SK-N-SH treated with all-trans-retinoic acid at 6 μM for 48 hours (cell line): ENCODE measurements around the gene PWWP2B.
A peak's percentile ranks its signal among the peaks of the same experiment; 100 is the strongest.

Experiments used
- ATAC-seq: fragments of 200-7000 bp; cut with Tn5 transposase; 3 replicates; pipeline ENCODE4 v1.9.1; 2020; ENCODE audit warnings: mild to moderate bottlenecking, moderate library complexity
- BACH2 ChIP-seq: fragments of 250-450 bp; sonication (Bioruptor Pico); IDR thresholded peaks from 2 replicates; pipeline ENCODE4 v1.9.0; 2021; ENCODE audit warnings: mild to moderate bottlenecking, borderline replicate concordance
- CSRNP3 ChIP-seq: fragments of 250-450 bp; sonication (Bioruptor Pico); IDR thresholded peaks from 2 replicates; pipeline ENCODE4 v1.5.1; 2021; ENCODE audit warnings: mild to moderate bottlenecking, moderate library complexity
- ESRRG ChIP-seq: fragments of 250-450 bp; sonication (Bioruptor Pico); IDR thresholded peaks from 2 replicates; pipeline ENCODE4 v1.6.1; 2021; ENCODE audit warnings: mild to moderate bottlenecking
- GLIS3 ChIP-seq: fragments of 250-450 bp; sonication (Bioruptor Pico); IDR thresholded peaks from 2 replicates; pipeline ENCODE4 v1.5.0; 2020; ENCODE audit warnings: mild to moderate bottlenecking, moderate library complexity
- ISL1 ChIP-seq: fragments of 250-450 bp; sonication (Bioruptor Pico); IDR thresholded peaks from 2 replicates; pipeline ENCODE4 v2.1.2; 2022; ENCODE audit warnings: mild to moderate bottlenecking, moderate library complexity
- OSR1 ChIP-seq: fragments of 250-450 bp; sonication (Bioruptor Pico); IDR thresholded peaks from 2 replicates; pipeline ENCODE4 v1.8.0; 2022; ENCODE audit warnings: moderate library complexity, mild to moderate bottlenecking, inconsistent platforms
- PATZ1 ChIP-seq: fragments of 250-450 bp; sonication (Bioruptor Pico); IDR thresholded peaks from 2 replicates; pipeline ENCODE4 v1.8.0; 2020; ENCODE audit warnings: mild to moderate bottlenecking, moderate library complexity, borderline replicate concordance
- PPARA ChIP-seq: fragments of 250-450 bp; sonication (Bioruptor Pico); IDR thresholded peaks from 2 replicates; pipeline ENCODE4 v1.5.0; 2020; ENCODE audit warnings: mild to moderate bottlenecking, borderline replicate concordance
- TCF4 ChIP-seq: fragments of 250-450 bp; sonication (Bioruptor Pico); IDR thresholded peaks from 2 replicates; pipeline ENCODE4 v1.8.0; 2021; ENCODE audit warnings: mild to moderate bottlenecking, moderate library complexity, borderline replicate concordance
- TSHZ2 ChIP-seq: fragments of 250-450 bp; sonication (Bioruptor Pico); IDR thresholded peaks from 2 replicates; pipeline ENCODE4 v1.5.0; 2020; ENCODE audit warnings: mild to moderate bottlenecking, moderate library complexity
- ZFP3 ChIP-seq: fragments of 250-450 bp; sonication (Bioruptor Pico); IDR thresholded peaks from 2 replicates; pipeline ENCODE4 v1.5.0; 2020; ENCODE audit warnings: mild to moderate bottlenecking, moderate library complexity
- ZFP30 ChIP-seq: fragments of 450-650 bp; formaldehyde crosslinking; IDR thresholded peaks from 2 replicates; pipeline ENCODE4 v1.5.0; 2022; ENCODE audit warnings: mild to moderate bottlenecking, moderate library complexity
- ZNF565 ChIP-seq: fragments of 450-650 bp; formaldehyde crosslinking; conservative IDR thresholded peaks from 2 replicates; pipeline ENCODE4 v1.5.0; 2020; ENCODE audit warnings: low read depth, mild to moderate bottlenecking, moderate library complexity
- ZNF8 ChIP-seq: fragments of 450-650 bp; formaldehyde crosslinking; IDR thresholded peaks from 2 replicates; pipeline ENCODE4 v1.5.0; 2020; ENCODE audit warnings: mild to moderate bottlenecking, moderate library complexity
- TF ChIP-seq, protein P1 (sequence below): fragments of 250-450 bp; sonication (Bioruptor Pico); IDR thresholded peaks from 2 replicates; pipeline ENCODE4 v1.8.0; 2021; ENCODE audit warnings: low read depth, mild to moderate bottlenecking, moderate library complexity, borderline replicate concordance

Gene PWWP2B

DNA sequence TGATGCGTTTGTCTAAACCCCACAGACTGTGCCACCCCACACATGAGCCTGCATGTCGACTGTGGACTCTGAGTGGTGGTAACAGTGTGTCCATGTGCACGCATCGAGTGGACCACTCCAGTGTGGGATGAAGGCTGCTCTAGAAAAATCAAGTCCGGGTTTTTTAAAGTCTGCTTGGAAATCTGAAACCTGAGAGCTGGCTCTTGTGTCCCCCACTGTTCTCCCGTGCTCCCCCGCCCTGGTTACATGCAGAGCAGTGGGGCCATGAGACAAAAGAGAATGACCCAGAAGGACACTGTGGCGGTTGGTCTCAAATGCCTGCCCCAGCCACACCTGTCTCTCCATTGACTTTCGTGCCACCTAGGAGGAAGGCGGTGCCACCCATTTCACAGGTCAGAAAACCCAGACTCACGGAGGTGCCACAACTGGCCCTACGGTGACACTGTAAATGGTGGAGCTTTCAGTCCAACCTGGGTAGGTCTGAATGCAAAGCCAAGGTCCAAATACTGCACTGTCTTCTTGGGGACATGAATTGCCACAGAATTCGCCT is 27.3 kb upstream of the PWWP2B start (continued):
- TF ChIP-seq PATZ1 (CRISPR knock-in tag) (no peak), OSR1 (CRISPR knock-in tag) (no peak), GLIS3 (CRISPR knock-in tag) (no peak), TCF4 (CRISPR knock-in tag) (no peak), ZNF565 (no peak), ESRRG (CRISPR knock-in tag) (no peak), BACH2 (CRISPR knock-in tag) (no peak), CSRNP3 (CRISPR knock-in tag) (no peak)

DNA sequence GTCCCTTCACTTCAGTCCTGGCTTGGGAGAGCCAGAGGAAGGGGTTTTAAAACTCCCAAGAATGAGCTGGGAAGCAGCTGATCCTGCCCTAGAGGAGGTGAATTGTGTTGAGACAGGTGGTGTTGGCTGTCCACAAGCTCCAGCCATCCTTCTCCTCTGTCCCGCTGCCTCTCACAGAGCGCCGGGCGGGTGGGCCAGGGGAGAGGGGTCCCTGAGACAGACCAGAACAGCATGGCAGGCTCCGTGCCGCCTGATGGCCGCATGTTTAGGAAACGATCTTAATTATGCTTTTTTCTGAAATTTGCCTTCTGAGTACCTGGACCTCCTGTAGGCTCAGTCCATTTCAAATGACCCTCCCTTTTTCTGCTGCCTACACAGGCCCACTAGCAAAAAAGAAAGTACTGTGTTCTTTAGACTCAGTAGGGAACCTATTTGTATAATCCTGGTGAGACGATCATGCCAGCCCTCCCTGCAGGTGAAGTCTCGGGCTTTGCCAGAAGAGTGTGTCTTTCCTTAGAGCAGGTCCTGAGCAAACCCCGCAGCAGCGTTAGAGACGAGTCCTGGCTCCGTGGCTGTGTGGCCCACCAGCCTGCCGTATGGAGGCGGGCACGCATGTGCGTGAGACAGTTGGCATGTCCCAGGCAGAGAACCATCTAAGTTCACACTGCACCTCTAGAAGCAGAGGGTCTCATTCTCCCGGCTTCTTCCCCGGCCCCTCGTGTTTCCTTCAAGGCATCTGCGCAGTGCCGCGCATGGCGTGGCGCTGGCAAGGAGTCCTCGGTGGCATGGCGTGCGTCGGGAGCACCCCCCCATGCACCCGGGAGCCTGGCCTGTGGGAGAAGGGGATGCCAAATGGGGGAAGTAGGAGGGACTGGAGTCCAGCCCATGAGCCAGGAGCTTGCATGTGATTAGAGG is 26.3 kb upstream of the PWWP2B start:
- ATAC-seq: no peak
- no peak for TF ChIP-seq ZFP30
- no peak for TF ChIP-seq TSHZ2 (CRISPR knock-in tag)
- TF ChIP-seq PATZ1 (CRISPR knock-in tag): no peak
- TF ChIP-seq ZNF8: no peak
- no peak for TF ChIP-seq ZFP3
- no peak for TF ChIP-seq OSR1 (CRISPR knock-in tag)
- no peak for TF ChIP-seq CSRNP3 (CRISPR knock-in tag)
- no peak for TF ChIP-seq BACH2 (CRISPR knock-in tag)
- no peak for TF ChIP-seq ESRRG (CRISPR knock-in tag)
- no peak for TF ChIP-seq ISL1 (CRISPR knock-in tag)
- TF ChIP-seq ZNF565: no peak
- TF ChIP-seq PPARA (CRISPR knock-in tag): no peak
- TF ChIP-seq TCF4 (CRISPR knock-in tag): no peak
- TF ChIP-seq, protein P1, sequence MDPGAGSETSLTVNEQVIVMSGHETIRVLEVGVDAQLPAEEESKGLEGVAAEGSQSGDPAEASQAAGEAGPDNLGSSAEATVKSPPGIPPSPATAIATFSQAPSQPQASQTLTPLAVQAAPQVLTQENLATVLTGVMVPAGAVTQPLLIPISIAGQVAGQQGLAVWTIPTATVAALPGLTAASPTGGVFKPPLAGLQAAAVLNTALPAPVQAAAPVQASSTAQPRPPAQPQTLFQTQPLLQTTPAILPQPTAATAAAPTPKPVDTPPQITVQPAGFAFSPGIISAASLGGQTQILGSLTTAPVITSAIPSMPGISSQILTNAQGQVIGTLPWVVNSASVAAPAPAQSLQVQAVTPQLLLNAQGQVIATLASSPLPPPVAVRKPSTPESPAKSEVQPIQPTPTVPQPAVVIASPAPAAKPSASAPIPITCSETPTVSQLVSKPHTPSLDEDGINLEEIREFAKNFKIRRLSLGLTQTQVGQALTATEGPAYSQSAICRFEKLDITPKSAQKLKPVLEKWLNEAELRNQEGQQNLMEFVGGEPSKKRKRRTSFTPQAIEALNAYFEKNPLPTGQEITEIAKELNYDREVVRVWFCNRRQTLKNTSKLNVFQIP: no peak

DNA sequence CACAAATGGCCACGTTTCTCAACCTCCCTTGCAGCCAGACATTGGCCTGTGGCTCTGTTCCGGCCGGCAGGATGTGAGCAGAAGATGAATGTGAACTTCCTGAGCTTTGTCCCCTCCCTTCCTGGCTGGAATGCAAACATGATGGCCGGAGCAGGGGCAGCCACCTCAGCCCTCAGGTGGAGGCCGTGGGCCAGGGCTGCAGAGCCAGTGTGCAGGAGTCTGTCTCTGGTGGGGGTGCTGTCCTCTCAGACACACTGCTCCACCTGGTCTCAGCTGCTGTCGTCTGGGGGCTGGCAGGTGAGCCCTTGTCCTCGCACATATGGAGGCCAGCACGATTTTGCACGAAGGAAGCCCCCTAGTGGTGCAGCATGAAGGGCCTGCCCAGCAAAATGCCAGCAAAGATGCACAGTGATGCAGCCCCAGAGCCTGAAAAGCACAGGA is 25.3 kb upstream of the PWWP2B start:
- TF ChIP-seq ISL1 (CRISPR knock-in tag): no peak
- TF ChIP-seq TSHZ2 (CRISPR knock-in tag): no peak
- no peak for TF ChIP-seq ZFP3
- TF ChIP-seq, all 23 proteins: peak for 0
- ATAC-seq: peak; percentile 45; the same call in 1 of the 3 replicates
